ENCODE data around the gene UBE2J2.

- no peak for TF ChIP-seq EZH2 (IDR thresholded peaks at IDR 0.05)
- TF ChIP-seq POLR2AphosphoS5 (IDR thresholded peaks at IDR 0.05; ENCODE audit: borderline replicate concordance, low read depth, low read length): no peak
Measured at GRCh38 chr1:1274299-1274930, 761 bp upstream of the UBE2J2 start.
